ENCODE data around the gene IL36A.

The IL36A gene, protein sequence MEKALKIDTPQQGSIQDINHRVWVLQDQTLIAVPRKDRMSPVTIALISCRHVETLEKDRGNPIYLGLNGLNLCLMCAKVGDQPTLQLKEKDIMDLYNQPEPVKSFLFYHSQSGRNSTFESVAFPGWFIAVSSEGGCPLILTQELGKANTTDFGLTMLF

DNA sequence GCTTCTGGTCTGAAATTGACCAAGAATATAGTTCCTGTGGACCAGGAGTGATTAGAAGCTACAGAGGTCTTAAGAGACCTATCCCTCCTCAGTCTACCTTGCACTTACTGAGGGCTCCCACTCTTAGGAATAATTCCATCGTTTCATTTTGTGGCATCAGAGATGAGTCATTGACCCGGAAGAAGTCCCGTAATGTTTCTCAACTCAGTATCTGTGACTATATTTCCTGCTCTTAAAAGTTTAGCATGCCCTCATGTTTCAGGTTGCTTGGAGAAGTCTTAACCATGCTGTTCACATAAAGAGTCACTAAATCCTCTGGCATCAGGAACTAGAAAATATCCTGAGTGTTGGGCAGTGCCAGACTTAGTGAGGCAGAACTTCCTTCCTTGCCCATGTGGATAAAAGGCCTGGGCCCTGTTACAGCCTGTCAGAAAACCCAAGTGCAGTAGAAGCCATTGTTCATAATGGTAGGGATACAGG is at the start of gene IL36A:
Gene IL36A (plus strand): TSS at position 430 of the 480 bp plus-strand sequence. CDS start 413 bp downstream, outside the sequence.
- no peak for DNase-seq (ENCODE audit: low read depth, low spot score)

DNA sequence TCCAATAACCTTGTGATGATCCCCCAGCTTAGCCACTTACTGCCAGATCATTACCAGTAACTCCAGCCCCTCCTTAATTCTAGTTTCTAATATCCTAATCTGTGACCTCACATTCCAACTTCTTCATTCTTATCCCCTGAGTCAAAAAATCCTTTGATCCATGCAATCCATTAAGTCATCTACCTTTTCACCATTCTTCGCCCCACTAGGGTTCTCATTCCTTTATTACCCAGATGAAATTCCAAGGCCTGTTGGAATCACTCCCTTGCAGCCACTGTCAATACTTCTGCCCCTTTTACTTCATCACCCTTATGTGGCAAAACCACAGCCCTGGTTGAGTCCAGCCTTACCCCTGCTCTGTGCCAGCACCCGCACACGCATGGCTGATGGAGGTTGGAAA is 47.7 kb upstream of the IL36A start:
- DNase-seq (ENCODE audit: low read depth, low spot score): no peak

DNA sequence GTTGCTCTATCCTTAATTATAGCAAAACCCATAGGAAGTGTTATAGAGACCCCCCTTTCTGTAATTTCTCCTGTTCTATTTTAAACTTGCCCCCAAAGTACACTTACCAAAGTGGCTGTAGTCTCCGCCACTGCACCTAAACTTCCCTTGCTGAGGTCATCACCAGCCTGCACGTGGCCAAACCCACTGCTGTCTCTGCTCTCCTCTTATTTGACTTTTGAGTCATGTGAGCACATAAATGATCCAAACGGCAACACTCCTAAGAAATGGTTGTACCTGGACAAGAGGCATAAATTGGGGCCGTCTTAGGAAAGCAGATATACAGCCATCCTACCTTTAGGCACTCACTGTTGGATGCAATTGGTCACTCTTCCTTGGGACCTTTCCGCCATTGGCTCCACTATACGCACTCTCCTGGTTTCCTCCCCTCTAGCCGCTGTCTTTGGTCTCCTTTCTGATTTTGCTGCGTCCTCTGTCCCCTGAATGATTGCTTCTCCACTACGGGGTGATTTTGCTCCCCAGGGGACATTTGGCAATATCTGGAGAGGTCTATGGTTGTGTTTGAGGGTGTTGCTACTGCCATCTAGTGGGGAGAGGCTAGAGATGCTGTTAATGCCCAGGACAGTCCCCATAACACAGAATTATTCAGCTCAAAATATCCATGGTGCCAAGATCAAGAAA is 46.7 kb upstream of the IL36A start:
- peak; percentile 23 for DNase-seq (ENCODE audit: low read depth, low spot score)

DNA sequence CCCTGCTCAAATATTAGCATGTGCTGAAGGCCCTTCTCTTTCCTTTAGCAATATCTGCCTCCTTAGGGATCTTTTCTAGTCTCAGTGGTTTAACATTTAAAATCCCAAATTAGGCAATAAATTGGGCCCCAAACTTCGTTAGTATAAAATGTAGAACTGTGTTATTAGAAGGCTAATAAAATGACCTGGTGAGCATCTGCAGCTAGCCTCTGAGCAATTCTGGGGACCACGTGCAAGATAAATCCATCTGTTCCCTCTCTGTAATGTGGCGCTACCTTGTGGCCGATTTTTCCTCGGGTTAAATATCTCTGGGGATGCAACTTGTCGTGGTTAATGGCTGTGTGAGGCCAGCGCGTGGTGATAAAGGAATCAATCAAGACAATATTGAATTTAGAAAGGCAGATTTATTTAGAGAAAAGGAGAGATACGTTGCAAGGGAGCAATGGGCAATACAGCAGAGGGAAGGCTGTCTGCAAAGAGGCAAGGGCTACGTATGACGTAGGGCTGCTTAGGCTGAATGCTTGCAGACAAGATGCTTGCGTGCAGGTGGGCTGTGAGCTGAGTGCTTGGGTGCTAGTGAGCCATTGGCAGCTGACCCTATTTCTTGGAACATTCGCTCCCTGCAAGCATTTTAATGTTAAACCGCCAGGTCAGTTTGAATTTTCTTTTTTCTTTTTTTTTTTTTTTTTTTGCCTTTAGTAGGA is 46.0 kb upstream of the IL36A start:
- peak; percentile 17 for DNase-seq (ENCODE audit: low read depth, low spot score)

DNA sequence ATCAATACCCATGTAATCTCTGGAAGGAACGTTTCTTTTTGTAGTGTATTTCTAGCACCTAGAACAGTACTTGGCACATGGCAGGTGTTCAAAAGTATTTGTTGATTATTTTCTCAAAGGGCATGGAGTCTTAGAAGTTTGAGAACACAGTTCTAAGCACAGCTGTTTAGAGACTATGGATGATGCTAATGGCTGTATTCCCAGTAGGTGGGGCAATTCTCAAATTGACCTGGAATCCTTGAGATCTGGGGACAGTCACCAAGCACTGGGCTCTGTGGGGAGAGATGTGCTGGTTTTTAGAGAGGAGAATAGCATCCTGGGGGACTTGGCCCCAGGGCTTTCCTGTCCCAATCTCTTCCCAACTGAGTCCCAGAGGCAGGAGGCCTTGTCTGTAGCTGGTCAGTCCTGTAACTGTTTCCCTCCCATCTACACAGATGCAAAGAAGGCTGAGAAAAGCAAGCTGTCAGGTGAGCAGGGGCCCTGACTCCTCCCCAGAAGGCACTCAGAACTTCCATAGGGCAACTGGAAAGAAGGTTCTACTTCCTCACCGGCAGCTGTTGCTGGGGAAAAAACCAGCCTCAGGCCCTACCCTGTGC is 44.9 kb upstream of the IL36A start:
- DNase-seq (ENCODE audit: low read depth, low spot score): no peak

DNA sequence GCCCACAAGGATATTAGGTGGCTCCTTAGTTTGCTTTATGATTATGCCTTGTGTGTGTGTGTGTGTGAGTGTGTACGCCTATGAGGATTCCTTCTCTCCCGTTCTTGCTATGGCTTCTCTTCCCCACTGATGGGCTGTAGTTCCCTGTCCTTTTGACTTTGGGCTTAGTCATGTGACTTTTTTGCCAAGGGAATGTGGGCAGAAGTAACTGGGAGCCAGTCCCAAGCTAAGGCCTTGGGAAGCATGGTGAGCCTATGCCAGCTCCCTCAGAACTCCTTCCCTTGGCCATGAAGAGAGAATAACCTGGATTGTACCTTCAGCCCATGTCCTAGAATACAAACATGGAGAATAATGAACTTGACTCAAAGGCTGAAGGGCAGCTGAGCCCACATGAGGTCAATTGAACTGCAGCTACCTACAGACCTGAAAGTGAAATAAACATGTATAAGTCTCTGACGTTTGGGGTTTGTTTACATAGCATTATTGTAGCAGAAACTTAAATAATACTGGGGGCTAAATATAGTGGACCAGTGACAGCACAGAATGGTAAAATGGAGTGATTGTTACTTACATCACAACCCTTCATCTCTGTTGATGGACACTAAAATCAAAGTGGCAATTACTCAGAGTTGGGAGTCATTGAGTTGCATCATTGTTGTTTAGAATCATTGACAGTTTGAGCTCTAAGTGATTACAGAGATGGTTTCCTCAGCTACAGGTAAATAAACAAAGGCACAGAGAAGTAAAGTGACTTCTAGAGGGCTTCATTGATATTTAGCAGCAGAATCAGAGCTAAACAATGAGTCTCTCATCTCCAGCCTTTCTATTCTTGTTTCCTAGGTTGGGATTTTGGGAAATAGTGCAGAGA is 42.7 kb upstream of the IL36A start:
- DNase-seq (ENCODE audit: low read depth, low spot score): no peak

DNA sequence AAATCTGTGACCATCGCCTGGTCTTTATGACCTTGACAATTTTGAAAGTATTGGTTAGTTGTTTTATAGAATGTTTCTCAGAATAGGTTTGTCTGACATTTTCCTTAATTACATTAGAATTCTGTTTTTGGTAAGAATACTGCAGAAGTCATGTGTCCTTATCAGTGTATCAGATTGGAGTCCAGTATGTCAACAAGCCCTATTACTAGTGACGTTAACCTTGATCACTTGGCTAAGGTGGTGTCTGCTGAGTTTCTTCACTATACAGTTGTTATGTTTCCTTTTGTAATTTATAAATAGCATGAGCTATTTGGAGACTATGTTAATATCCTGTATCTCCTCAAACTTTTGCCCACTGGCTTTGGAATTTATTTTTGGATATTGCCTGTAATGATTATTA is 38.2 kb upstream of the IL36A start:
- no peak for DNase-seq (ENCODE audit: low read depth, low spot score)

DNA sequence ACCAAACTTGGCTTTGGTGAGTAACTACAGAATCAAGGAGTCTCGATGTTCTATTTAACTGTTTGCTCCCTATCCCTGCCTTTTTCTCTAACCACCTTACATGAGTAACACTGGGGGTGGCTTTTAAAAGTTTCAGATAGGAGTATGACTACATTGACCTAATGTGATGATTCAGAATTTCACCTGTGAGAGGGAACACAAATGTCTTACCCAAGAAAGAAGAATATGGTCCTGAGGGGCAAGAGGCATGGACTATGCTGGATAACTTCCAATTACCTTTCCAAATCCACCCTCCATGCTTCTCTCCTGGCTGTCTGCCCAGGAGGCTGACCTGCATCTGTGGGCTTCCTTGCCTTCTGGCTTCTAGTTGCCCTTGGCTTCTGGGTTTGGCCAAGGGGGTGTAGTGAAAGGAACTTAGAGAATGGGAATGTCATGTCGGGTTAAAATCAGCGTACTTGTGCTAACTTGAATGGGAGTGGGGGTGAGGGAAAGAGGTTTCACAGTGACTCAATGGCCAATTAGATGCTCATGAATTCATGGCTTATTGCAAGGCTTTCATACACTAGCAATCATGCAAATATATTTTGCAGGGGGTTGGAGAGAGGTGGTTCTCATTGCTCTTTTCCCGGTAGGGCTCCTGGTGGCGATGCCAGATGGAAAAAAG is 32.7 kb upstream of the IL36A start:
- DNase-seq (ENCODE audit: low read depth, low spot score): no peak

DNA sequence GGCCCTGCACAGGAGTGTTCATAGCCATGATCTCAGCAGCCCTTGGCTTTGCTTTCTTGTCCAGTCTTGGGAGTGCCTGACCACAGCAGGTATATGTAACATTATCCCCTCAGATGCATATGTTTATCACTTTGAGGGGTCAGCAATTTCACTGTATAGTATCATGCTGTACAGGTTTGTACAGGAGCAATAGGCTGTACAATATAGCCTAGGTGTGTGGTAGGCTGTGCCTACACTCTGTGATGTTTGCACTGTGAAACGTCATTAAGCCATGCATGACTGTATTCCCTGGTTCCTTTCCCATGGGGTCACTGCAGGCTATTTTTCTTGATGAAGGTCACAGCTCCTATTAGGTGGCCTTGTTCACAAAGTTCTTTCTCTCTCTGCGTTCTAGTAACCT is 32.1 kb upstream of the IL36A start:
- no peak for DNase-seq (ENCODE audit: low read depth, low spot score)

DNA sequence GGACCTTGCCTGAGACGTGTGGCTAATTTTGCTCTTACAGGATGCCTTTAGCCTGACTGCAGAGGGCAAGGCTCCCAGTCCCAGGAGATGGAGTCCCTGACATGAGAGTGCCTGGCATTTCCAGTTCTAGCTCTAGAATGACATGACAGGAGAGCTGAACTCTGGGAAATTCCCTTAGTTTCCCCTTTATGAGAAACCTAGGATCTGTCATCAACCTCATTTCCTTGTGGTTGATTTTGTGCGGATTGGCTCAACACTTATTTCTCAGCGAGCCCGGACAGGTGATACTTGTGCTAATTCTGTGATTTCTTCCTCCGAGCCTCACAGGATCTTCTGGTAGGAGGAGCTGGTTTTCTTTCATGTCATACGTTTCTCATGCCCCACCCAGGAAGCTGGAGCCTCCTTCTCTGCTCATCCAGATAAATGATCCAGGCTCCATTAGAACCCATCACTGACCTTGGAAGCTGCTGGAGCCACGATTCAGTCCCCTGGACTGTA is 27.7 kb upstream of the IL36A start, which contains the start of gene IL36G:
Gene IL36G (plus strand): TSS at position 448 of the 498 bp plus-strand sequence. CDS start 633 bp downstream, outside the sequence.
- DNase-seq (ENCODE audit: low read depth, low spot score): no peak

DNA sequence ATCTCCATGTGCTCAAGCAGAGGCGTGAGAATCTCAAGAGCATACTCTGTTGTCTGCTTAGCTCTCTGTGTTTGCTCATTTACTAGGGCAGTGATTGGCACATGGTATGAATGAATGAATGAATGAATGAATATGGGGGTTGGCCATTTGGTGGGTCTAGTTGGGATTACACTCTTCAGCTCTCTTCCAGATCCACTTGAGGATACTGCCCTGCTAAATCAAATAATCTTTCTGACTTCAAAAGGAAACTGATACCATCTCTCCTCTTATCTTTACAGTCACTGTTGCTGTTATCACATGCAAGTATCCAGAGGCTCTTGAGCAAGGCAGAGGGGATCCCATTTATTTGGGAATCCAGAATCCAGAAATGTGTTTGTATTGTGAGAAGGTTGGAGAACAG is 25.5 kb upstream of the IL36A start:
- no peak for DNase-seq (ENCODE audit: low read depth, low spot score)

DNA sequence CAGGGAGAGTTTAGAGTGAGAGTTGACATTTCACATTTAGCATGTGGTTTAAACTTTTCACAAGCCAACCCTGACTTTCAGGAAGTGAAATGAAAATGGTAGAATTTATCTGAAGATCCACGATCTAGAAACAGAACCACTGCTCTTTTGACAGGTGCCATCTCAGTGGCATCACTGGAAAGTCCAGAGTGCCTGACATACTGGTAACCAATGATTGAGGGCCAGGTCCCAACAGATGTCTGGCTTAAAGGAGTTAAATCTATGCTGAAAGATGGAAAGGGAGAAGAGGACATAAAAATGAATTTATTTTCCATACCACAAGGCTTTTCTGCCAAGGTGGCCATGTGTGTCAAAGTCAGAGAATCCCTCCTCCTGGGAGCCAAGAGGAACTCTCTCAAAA is 24.7 kb upstream of the IL36A start:
- DNase-seq (ENCODE audit: low read depth, low spot score): no peak

DNA sequence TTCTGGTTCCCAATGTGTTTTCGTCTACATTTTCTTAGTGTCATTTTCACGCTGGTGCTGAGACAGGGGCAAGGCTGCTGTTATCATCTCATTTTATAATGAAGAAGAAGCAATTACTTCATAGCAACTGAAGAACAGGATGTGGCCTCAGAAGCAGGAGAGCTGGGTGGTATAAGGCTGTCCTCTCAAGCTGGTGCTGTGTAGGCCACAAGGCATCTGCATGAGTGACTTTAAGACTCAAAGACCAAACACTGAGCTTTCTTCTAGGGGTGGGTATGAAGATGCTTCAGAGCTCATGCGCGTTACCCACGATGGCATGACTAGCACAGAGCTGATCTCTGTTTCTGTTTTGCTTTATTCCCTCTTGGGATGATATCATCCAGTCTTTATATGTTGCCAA is 20.2 kb upstream of the IL36A start:
- no peak for DNase-seq (ENCODE audit: low read depth, low spot score)

DNA sequence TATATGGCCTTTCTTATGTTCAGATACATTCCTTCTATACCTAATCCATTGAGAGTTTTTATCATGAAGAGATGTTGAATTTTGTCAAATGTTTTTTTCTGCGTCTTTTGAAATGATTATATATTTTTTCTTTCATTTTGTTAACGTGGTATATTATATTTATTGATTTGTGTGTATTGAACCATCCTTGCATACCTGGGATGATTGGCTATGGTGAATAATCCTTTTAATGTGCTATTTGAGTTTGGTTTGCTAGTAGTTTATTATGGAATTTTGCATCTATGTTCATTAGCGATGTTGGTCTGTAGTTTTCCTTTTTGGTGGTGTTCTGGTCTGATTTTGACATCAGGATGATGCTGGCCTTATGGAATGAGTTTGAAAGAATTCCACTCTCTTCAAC is 15.6 kb upstream of the IL36A start:
- no peak for DNase-seq (ENCODE audit: low read depth, low spot score)

DNA sequence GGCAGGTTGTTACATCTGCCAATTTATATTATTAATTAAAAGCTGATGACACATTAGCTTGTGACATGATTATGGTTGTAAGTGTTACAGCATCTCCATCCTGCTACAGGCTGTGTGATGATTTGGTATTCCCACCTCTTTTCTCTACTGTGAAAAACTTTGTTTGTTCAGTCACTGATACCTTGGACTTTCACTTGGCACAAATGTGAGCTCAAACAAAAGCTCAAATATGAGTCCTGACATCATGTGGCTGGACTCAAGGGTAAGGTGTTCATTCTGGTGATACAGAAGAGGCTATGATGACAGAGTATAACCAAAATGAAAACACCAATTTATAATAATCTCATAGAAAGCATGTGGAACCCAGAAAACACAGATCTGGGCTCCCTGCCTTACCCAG is 11.4 kb upstream of the IL36A start:
- no peak for DNase-seq (ENCODE audit: low read depth, low spot score)

DNA sequence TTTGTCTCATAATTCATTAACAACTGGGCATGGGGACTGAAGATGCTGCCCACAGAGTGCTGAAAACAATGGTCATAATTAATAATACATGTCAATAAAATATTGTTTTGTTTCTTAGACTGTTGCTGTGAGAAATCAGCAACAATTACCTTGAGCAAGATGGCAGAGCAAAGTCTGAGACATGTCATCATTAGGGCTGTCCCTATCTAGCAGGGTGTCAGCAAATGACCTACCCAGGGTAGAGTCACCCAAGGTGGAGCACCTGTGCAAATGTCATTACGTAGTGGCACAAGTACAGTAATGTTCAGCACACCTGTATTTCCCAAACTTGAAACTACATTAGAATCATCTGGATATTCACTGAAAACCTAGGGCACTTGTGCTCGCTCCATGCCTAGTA is 10.6 kb upstream of the IL36A start:
- no peak for DNase-seq (ENCODE audit: low read depth, low spot score)

DNA sequence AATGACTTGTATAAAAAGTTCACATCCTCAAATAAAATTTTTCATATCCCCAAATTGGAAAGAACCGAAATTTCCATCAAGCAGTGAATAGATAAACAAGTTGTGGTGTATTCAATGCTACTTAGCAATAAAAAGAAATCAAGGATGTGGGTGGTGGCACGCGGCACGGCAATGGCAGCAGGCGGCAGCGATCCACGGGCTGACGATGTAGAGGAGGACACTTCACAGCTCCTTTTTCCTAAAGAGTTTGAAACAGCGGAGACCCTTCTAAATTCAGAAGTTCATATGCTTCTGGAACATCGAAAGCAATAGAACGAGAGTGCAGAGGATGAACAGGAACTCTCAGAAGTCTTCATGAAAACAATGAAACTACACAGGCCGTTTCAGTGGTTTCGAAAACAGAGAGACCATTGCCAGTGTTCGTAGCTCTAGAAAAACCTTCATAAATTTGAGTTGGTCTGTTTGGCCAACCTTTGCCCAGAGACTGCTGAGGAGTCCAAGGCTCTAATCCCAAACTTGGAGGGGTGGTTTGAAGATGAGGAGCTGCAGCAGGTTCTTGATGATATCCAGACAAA is 9.8 kb upstream of the IL36A start:
- no peak for DNase-seq (ENCODE audit: low read depth, low spot score)

DNA sequence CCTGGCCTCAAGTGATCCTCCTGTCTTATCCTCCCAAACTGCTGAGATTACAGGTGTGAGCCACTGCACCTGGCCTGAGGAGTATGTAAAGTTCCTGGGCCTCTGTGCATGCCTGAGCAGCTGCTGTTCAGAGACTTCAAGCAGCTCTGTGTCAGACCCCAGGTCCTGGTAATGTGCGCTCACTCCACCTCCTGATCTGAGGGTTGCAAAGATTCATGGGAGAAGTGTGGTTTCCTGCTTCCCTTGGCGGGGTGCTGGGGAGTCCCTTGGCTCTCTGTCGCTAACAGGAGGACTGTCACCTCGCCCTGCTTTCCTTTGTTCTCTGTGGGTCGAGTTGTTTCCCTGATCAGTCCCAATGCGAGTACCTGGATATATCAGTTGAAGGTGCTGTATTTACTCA is 8.6 kb upstream of the IL36A start:
- DNase-seq (ENCODE audit: low read depth, low spot score): no peak

DNA sequence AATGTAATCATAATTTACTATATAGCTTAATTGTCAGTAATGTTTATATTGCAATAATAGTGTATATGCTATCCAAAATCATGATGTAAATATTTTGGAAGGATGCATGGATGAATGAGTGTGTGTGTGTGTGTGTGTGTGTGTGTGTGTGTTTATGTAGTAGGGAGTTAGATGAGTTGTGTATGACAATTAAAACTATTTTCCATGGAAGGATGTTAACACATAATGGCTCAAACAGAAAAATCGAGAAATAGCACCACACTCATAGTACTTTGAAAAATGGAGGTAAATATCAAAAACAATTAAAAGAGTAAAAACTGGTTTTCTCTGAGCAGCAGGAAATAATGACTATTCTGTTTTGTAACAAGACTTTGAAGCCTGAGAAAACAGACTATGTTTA is 8.1 kb upstream of the IL36A start:
- DNase-seq (ENCODE audit: low read depth, low spot score): no peak

DNA sequence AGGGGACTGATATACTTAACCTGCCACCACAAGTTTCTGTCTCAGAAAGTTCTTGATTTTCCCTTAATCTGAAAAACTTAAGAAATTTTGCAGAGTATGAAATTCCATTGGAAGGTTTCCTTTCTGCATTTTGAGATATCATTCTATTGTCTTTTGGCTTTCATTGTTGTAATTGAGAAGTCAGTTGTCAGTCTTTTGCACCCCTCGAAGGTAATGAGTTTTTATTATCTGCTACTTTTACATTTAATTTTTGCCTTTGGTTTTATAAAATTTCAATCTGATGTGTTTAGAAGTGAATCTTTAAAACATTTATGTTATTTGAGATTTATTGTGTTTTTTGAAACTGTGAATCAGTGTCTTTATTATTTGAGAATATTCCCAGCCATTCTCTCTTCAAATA is 4.8 kb upstream of the IL36A start:
- no peak for DNase-seq (ENCODE audit: low read depth, low spot score)

All from iPS DF 19.7 (cell line).